GM23248 (cell line): ENCODE results near the gene HACD1. TPM values are rescaled to one million over a fixed set of nuclear protein-coding genes. Genes with fewer than 3 reads are reported as not detected.

Experiments
- DNase-seq: peaks from one replicate; pipeline ENCODE4 v3.0.0-alpha.2; 2015
- H2AFZ ChIP-seq: fragments of 200-600 bp; sonication (generic); 2 replicates; pipeline ENCODE4 v1.6.1; 2016; ENCODE audit warnings: antibody characterized with exemption
- H3F3A ChIP-seq: fragments of 200-600 bp; sonication (generic); 2 replicates; pipeline ENCODE4 v1.6.1; 2016; ENCODE audit warnings: mild to moderate bottlenecking, antibody characterized with exemption, mixed run types; ENCODE audit not compliant: insufficient read depth
- H3K27ac ChIP-seq: fragments of 200-600 bp; sonication (generic); 2 replicates; pipeline ENCODE4 v1.5.1; 2016; ENCODE audit warnings: mild to moderate bottlenecking
- H3K27me3 ChIP-seq: fragments of 200-600 bp; sonication (generic); replicated peaks from 2 replicates; pipeline ENCODE4 v1.6.1; 2016; ENCODE audit warnings: mild to moderate bottlenecking; ENCODE audit not compliant: insufficient read depth
- H3K36me3 ChIP-seq: fragments of 200-600 bp; sonication (generic); 2 replicates; pipeline ENCODE4 v1.6.1; 2016; ENCODE audit warnings: low read depth, mild to moderate bottlenecking
- H3K4me1 ChIP-seq: fragments of 200-600 bp; sonication (generic); 2 replicates; pipeline ENCODE4 v1.6.1; 2016; ENCODE audit warnings: mild to moderate bottlenecking; ENCODE audit not compliant: insufficient read depth
- H3K4me2 ChIP-seq: fragments of 200-600 bp; sonication (generic); one replicate; pipeline ENCODE4 v1.6.1; 2016; ENCODE audit warnings: mild to moderate bottlenecking; ENCODE audit not compliant: unreplicated experiment
- H3K4me3 ChIP-seq: fragments of 200-600 bp; sonication (generic); 2 replicates; pipeline ENCODE4 v1.5.1; 2016; ENCODE audit warnings: mild to moderate bottlenecking
- H3K79me2 ChIP-seq: fragments of 200-600 bp; sonication (generic); 2 replicates; pipeline ENCODE4 v1.6.1; 2016; ENCODE audit warnings: mild to moderate bottlenecking; ENCODE audit not compliant: insufficient read depth
- H3K9ac ChIP-seq: fragments of 200-600 bp; sonication (generic); 2 replicates; pipeline ENCODE4 v1.6.1; 2016; ENCODE audit warnings: mild to moderate bottlenecking
- H3K9me2 ChIP-seq: fragments of 200-600 bp; sonication (generic); 2 replicates; pipeline ENCODE4 v1.6.1; 2016; ENCODE audit warnings: mixed run types, mild to moderate bottlenecking, moderate library complexity; ENCODE audit not compliant: insufficient read depth
- H3K9me3 ChIP-seq: fragments of 200-600 bp; sonication (generic); one replicate; pipeline ENCODE4 v1.6.1; 2017; ENCODE audit warnings: low read depth
- H4K20me1 ChIP-seq: fragments of 200-600 bp; sonication (generic); 2 replicates; pipeline ENCODE4 v1.6.0; 2016; ENCODE audit not compliant: insufficient read depth
- EZH2 ChIP-seq: fragments of 200-600 bp; sonication (generic); IDR thresholded peaks from 2 replicates; pipeline ENCODE4 v1.6.1; 2018; ENCODE audit warnings: antibody characterized with exemption, mild to moderate bottlenecking; ENCODE audit not compliant: insufficient read depth, poor library complexity, severe bottlenecking
- EZH2phosphoT487 ChIP-seq: fragments of 200-600 bp; sonication (generic); IDR thresholded peaks from 2 replicates; pipeline ENCODE4 v1.6.1; 2018; ENCODE audit warnings: antibody characterized with exemption, moderate library complexity, mild to moderate bottlenecking, low read depth; ENCODE audit not compliant: insufficient read depth
- WGBS, 2 experiments: methylation state at CpG; one replicate each; pipeline ENCODE4 v1.1.6; 2015 to 2017; ENCODE audit warnings: low lambda C conversion rate in 2 of 2, low coverage in 1 of 2; ENCODE audit errors: missing lambda C conversion rate in 2 of 2; 5-methylcytosine and 5-hydroxymethylcytosine counted together
- in situ Hi-C: fragments of 300-500 bp; cut with MboI; formaldehyde crosslinking; loops from 2 replicates; pipeline ENCODE4 v1.15.0; 2020
- polyA plus RNA-seq: library from polyadenylated mRNA; unstranded; fragments of >200 nt; fragmentation: Nextera tagmentation; extraction: Ambion mirVana; gene quantifications from 2 replicates; pipeline ENCODE4 v1.2.1, GENCODE V29; 2016
- total RNA-seq: library from RNA; depleted of rRNA; stranded (reverse); fragments of >200 nt; shearing (Covaris generic); gene quantifications from 2 replicates; pipeline ENCODE4 v1.2.3, GENCODE V29; 2014

HACD1 gene
- total and polyA plus RNA-seq, 2 experiments from 2014 or later: 64.0 to 157 TPM

DNA sequence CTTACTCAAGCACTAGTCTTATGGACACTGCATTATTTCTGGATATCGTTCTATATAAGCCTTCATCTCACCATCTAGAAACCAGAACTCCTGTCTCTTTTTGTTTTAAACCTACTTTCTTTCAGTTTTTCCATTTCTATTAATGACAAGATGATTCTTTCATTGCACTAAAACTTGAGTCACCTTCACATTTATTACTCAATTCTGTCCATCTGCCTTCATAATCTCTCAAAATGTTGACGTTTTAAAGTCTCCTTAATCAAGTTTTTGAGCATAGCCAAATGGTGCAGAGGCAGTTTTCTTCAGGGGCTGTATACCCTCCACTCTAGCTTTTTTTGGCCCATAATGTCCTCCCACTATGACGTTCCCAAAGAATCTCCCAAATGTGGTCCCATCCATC lies 44.3 kb upstream of the HACD1 start:
- TF ChIP-seq EZH2: no peak
- H3K9me3 ChIP-seq: no peaks in the 10 kb centered on the region
- H3K9ac ChIP-seq: peak overlapping the region; percentile 14; the same call in 1 of the 2 replicates
- H3K27ac ChIP-seq: peak overlapping the region; percentile 59
- peak overlapping the region; percentile 6; the same call in 1 of the 2 replicates for H3K4me3 ChIP-seq
- peaks cover 36% of the 10 kb centered on the region for H3K4me1 ChIP-seq
- no peaks in the 10 kb centered on the region for H4K20me1 ChIP-seq
- H3K79me2 ChIP-seq: peaks cover 92% of the 10 kb centered on the region
- in situ Hi-C loops: no loop called here
- no peaks in the 10 kb centered on the region for H3K27me3 ChIP-seq
- no peak overlapping the region for H2AFZ ChIP-seq
- 89 to 93% methylated on average over 3 of the region's 3 CpGs for WGBS, 2 experiments
- H3F3A ChIP-seq: peaks cover 27% of the 10 kb centered on the region
- no peaks in the 10 kb centered on the region for H3K9me2 ChIP-seq
- peak; percentile 18 for DNase-seq
- H3K4me2 ChIP-seq: peak overlapping the region; percentile 36
- peaks cover 5% of the 10 kb centered on the region; the same call in 1 of the 2 replicates for H3K36me3 ChIP-seq

DNA sequence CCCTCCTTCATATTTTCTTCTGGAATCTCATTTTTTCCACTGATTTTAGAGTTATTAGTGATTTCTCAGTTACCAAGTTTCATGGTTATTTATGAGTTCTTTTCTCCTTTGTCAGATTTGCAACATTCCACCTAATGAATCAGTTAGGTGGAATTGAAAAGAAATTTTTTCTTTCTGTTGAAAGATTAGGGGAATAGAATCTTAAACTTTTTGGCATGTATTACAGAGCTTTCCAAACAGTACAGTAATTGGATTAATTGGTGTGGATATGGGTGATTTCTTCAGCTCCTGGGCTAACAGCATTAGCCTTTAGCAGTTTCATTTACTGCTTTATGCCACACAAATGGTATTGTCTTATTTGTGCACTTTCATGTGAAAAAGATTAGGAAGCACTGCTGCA lies 43.7 kb upstream of the HACD1 start:
- peaks cover 5% of the 10 kb centered on the region; the same call in 1 of the 2 replicates for H3K36me3 ChIP-seq
- in situ Hi-C loops: no loop called here
- H3K4me1 ChIP-seq: peaks cover 31% of the 10 kb centered on the region
- peaks cover 95% of the 10 kb centered on the region for H3K79me2 ChIP-seq
- peak overlapping the region; percentile 36 for H3K4me2 ChIP-seq
- no peak overlapping the region for H2AFZ ChIP-seq
- H3K27me3 ChIP-seq: no peaks in the 10 kb centered on the region
- peak overlapping the region; percentile 14; the same call in 1 of the 2 replicates for H3K9ac ChIP-seq
- peak overlapping the region; percentile 59 for H3K27ac ChIP-seq
- no peaks in the 10 kb centered on the region for H3K9me2 ChIP-seq
- no peaks in the 10 kb centered on the region for H4K20me1 ChIP-seq
- TF ChIP-seq EZH2: no peak
- TF ChIP-seq EZH2phosphoT487: no peak
- no peaks in the 10 kb centered on the region for H3K9me3 ChIP-seq
- peak overlapping the region; percentile 6; the same call in 1 of the 2 replicates for H3K4me3 ChIP-seq
- H3F3A ChIP-seq: peaks cover 21% of the 10 kb centered on the region
- peak; percentile 48 for DNase-seq

DNA sequence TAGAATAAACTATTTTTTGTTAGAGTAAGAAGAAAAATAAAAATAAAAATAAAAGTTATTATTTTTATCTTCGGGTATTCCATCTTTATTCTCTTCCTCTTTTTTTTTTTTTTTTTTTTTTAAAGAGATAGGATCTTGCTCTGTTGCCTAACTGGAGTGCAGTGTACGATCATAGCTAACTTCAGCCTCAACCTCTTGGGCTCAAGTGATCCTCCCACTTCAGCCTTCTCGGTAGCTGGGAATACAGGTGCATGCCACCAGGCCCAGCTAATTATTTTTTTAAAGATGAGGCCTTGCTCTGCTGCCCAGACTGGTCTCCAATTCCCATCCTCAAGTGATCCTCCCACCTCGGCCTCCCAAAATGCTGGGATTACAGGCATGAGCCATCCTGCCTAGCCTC lies 42.2 kb upstream of the HACD1 start:
- Histone ChIP-seq H3K27ac (no peak overlapping the region), H3K27me3 (no peaks in the 10 kb centered on the region), H3K4me3 (no peak overlapping the region), H3K9me3 (no peaks in the 10 kb centered on the region), H3K4me2 (no peak overlapping the region), H3K9me2 (no peaks in the 10 kb centered on the region), H3F3A (peaks cover 23% of the 10 kb centered on the region; the same call in 1 of the 2 replicates), H3K36me3 (peaks cover 5% of the 10 kb centered on the region; the same call in 1 of the 2 replicates), H3K9ac (no peak overlapping the region), H4K20me1 (peaks cover 7% of the 10 kb centered on the region; the same call in 1 of the 2 replicates), H3K79me2 (peaks cover 98% of the 10 kb centered on the region), H3K4me1 (peaks cover 34% of the 10 kb centered on the region), H2AFZ (no peak overlapping the region)
- TF ChIP-seq EZH2 (no peak), EZH2phosphoT487 (no peak)
- WGBS, 2 experiments: 97 to 99% methylated on average over 4 of the region's 4 CpGs
- in situ Hi-C loops: no loop called here
- DNase-seq: no peak

DNA sequence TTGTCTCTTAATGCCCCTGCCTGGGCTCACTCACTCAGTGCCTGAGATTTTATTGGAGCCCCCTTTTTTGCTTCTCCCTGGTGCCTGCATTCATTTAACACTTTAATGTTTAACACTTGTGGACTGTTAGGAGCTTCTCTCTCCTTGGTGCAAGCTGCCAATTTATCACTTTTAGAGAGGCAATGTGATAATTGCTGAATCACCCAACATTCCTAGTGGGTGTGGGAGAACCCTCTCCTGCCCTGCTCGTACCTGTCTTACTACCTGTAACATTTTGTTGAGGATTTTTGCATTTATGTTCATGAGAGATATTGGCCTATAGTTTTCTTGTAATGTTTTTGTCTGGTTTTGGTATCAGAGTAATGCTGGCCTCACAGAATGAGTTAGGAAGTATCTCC lies 39.9 kb upstream of the HACD1 start:
- in situ Hi-C loops: no loop called here
- Histone ChIP-seq H3K79me2 (peaks cover 98% of the 10 kb centered on the region), H3K9me3 (no peaks in the 10 kb centered on the region), H3K36me3 (peaks cover 5% of the 10 kb centered on the region; the same call in 1 of the 2 replicates), H3F3A (peaks cover 21% of the 10 kb centered on the region; the same call in 1 of the 2 replicates), H3K27me3 (no peaks in the 10 kb centered on the region), H2AFZ (no peak overlapping the region), H4K20me1 (peaks cover 7% of the 10 kb centered on the region; the same call in 1 of the 2 replicates), H3K4me1 (peaks cover 40% of the 10 kb centered on the region), H3K9me2 (no peaks in the 10 kb centered on the region), H3K9ac (no peak overlapping the region), H3K4me2 (no peak overlapping the region), H3K27ac (no peak overlapping the region), H3K4me3 (no peak overlapping the region)
- TF ChIP-seq EZH2 (no peak), EZH2phosphoT487 (no peak)
- 97 to 100% methylated on average over 1 of the region's 1 CpG for WGBS, 2 experiments
- DNase-seq: no peak
